ENCODE results near the gene FAM171A2.
"Not testable (repeated sequence)": the region's sequence is repeated elsewhere in the genome, so short reads cannot be mapped to it uniquely, and the experiment has no call there.

The FAM171A2 gene

DNA sequence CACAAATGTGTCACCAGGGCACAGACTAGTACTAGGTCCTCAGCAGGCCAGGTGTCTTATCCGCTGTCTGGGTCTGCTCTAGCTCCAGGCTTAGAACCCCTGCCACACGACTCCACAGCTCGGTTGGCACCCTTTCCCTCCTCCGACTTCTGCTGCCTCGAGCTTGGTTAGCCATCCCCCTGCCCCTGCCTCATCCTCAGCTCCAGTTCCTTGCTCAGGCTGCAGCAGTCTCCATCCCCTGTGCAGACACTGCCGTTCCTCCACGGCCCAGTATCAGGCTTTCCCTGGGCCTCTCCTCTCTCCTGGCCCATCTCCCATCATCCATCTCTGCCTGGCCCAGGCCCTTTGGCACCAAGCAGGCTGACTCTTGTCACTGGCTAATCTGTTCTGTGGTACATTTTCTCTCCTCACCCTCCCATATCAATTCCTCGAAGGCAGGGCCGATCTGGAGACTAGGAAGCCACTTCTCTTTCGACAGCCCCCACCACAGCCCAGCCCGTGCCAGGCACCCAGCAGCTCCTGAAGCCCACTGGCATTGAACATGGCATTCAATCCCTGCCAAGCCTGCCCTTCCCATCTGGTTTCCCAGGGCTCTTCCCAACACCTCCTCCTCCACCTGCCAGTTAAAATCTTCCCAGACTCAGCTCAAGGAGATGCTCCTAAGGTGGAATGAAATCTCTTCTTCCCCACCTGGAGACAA, 20.0 kb downstream of the FAM171A2 start:
- DNase-seq, result no peak

DNA sequence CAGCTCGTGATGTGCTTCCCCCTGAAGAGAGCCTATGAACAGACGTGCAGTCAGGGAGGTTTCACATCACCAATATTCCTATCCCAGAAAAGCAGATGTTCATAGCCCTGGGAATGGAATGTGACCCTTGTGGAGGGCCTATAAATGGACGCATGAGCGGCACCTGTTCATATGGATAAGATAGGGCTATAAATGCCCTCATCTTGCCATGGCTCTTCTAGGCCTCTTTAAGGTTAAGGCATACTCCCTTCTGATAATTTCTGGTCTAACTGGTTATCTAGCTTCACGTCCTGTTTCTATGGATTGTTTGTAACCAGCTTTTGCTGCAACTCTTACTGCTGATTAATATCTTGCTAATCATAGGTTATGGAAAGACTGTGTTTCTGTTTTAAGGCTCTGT, 23.1 kb downstream of the FAM171A2 start:
- not testable (repeated sequence) for DNase-seq

DNA sequence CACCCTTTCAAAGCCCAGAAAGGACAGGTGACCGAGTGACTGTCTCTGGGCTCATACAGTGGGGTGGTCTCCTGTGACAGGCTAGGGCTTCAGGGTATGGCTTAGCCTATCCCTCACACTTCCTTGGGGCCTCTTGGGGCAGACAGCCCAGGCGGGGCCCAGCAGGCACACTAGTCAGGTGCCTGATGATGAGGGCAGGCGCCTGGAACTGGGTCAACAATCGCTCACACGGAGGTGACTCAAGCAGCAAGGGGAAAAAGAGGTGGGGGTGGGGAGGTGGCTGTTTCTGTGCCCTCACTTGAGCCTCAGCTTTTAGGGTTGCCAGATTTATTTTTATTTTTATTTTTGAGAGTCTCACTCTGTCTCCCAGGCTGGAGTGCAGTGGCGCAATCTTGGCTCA, 25.0 kb downstream of the FAM171A2 start:
- DNase-seq, result no peak

DNA sequence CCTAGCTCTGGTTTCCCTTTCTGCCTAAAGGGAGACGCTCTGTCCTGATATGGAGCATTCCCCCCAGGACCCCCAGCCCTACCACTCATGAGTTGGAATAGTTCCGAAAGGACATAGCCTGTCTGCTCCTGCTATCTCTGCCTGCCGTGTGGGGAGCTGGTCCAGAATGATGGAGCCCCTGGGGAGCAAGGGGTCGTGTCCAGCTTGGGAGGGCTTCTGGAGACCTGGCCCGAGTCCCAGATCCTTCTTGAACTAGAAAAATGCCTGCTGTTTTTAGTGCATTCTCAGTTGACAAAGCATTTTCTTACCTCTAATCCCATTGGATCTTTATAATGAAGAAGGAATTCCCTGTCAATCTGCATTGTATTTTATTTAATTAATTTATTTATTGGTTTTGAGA, 27.7 kb downstream of the FAM171A2 start:
- DNase-seq, result no peak

DNA sequence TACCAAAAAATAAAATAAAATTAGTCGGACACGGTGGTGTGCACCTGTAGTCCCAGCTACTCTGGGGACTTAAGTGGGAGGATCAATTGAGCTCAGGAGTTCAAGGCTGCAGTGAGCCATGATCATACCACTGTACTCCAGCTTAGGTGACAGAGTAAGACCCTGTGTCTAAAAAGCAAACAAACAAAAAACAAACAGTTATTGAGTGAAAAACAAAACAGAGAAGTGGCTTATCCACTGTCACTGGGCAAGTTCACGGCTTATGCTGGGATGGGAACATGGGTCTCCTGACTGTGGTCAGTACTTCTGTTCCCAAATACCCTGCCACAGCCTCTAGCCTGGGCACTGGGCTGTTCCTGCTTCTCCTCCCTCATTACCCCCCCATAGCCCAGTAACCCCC, 28.1 kb downstream of the FAM171A2 start:
- no peak for DNase-seq

DNA sequence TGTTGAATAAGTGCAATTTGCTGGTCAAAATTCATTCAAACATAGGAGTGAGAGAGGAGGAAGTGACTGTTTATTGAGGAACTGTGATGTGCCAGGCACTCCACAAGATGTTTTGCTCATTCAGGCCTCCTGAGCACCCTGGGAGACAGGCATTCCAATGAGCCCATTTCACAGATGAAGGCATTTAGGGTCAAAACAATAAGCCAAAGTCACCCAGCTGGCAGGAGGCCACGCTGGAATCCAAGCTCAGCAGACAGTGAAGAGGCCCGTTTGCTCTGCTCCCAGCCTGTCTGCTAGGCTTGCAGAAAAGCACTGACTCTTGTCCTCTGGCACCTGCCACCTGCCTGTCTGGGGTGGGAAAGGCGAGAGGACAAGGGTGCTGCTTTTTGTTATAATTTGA, 28.9 kb downstream of the FAM171A2 start:
- DNase-seq, result no peak

DNA sequence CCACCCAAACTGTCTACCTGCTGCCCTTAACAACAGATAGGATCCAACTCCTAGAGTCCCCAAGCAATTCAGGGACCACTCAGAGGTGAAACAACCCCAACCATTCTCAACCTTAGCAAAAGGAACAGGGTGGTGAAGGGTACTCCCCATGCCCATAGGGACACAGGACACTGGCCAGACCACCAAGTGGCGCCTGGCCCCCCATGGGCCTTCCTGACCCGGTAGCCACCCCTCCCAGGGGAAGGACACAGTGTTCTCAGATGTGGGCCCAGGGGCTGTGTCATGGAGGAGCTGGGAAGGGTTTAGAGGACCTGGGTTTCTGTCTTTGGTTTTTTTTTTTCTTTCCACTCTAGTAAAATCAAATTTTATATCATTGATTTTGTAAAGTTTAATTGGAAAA, 29.3 kb downstream of the FAM171A2 start:
- no peak for DNase-seq

DNA sequence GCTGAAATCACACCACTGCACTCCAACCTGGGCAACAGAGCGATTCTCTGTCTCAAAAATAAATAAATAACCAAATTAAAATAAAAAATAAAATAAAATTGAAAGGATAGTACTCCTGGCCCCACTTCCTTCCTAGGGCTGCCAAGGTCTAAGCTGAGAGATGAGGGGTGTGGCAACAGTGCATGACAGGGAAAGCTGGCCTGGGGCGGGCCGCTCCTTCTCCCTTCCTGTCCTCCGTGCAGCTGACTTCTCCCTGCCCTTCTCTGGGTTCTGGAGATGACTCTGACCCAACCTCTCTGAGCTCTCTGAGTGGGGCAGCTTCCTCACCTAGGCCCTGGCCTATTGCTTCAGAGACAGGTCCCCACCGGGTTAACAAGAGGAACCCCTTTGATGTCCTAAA, 30.3 kb downstream of the FAM171A2 start:
- no peak for DNase-seq

DNA sequence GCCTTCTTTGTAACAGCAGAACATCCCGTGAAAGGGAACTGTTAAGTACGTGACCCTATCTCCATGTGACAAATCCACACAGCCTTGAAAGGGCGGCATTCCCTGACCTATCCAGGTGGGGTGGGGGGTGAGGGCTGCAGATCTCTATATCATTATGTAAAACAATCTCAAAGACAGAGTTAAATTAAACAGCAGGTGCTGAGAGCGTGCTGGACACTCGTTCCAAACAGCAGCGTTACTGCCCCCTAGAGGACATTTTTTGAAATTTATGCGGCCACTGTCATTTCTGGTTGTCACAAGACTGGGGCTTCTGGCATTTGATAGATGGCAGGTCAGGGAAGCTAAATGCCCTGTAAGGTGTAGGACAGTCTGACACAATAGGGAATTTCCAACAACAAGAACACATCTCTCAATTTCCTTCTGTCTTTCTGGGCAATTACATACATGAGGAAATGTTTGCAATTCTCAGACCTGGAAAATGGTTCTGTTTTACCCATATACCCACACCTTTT, 32.3 kb downstream of the FAM171A2 start:
- peak; percentile 46 for DNase-seq

DNA sequence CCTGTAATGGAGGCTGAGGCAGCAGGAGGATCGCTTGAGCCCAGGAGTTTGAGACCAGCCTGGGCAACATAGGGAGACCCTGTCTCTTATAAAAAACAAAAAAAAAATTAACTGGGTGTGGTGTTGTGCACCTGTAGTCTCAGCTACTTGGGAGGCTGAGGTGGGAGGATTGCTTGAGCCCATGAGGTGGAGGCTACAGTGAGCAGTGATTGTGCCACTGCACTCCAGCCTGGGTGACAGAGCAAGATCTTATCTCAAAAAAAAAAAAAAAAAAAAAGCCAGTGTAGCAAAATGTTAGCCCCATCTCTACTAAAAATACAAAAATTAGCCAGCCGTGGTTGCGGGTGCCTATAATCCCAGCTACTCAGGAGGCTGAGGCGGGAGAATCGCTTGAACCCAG, 33.4 kb downstream of the FAM171A2 start:
- DNase-seq, result not testable (repeated sequence)

DNA sequence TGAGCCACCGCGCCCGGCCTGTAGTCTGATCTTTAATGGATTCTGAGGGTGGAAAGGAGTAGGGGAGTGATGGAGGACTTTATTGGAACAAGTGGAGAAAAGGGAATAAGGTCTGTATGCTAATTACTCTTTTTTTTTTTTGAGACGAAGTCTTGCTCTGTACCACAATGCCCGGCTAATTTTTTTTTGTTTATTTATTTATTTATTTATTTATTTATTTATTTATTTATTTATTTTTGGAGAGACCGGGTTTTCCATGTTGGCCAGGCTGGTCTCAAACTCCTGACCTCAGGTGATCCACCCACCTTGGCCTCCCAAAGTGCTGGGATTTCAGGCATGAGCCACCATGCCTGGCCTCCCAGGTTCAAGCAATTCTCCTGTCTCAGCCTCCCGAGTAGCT, 34.1 kb downstream of the FAM171A2 start:
- DNase-seq, result not testable (repeated sequence)

DNA sequence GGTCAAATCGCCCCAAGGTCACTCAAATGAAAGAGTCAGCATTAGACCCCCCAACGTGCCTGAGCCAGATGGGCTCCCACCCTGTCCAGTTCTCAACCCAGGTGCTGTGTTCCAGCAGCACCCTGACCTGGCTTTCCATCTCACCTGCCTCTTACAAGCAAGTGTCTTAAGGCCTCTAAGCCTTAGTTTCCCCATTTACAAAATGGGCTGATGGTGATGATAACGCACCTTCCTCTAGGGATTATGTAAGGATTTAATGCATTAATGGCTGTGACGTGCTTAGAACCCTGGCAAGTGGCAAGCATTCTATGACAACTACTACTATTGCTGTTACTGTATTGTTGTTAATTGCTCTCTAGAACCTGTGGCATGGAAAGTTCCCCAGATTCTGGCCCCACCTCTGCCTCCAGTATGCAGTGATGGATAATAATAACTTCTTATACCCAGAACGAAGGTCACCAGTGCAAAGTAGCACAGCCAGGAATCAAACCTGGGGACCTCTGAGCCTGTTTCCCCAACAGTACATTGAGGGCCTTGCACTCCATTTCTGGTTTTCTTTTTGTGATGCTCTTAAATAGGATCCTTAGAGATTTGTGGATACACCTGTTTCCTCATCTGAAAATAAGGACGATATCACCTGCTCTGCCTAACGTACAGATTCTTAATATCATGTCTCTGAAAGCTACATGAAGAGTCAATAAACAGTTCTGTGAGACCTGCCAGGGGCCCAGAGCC, 35.8 kb downstream of the FAM171A2 start:
- no peak for DNase-seq

DNA sequence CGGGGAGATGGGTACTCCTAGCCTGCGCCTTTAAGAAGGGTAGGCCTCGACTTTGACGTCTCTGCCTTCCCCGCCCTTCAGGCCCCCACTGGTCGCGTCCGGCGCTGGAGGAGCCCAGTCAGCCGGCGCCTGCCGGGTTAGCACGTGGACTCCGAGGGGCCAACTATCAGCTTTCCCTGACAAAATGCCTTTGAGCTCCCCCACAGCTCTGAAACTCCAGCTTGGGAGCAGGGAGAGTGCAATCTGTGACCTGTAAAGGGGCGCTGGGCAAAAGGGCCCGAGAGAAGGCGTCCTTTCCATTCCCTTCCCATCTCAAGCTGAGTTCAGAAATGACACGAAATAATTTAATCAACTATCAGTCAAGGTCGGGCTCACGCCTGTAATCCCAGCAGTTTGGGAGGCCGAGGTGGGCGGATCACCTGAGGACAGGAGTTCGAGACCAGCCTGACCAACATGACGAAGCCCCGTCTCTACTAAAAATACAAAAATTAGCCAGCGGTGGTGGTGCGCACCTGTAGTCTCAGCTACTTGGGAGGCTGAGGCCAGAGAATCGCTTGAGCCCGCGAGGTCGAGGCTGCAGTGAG, 36.7 kb downstream of the FAM171A2 start:
- peak; percentile 60 for DNase-seq

DNA sequence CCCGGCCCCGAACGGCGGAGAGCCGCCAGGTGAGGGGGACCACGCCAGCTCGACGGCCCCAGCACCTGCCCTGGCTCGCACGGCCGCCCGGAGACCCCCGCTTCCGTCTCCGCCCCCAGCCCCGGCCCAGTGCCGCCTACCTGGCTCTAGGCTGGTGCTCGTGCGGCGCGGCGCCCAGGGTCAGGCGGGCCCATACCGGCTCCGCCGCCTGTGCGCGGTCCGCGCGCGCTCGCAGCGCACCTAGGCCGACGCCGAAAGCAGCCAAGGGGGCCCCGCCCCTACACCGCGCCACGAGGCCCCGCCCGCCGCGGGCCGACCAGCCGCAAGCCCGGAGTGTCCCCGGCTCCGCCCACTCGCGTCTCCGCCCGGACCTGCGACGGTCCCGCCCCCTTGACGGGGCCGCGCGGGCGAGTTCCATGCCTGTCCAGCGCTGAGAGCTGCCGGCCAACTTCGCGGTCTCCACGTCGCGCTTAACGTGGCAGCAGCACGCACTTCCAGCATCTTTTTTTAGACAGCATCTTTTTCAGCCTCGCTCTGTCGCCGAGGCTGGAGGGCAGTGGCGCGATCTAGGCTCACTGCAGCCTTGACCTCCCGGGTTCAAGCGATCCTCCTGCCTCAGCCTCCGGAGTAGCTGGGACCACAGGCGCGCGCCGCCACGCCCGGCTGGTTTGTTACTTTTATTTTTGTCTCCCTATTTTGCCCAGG, 38.9 kb downstream of the FAM171A2 start, which contains the start of gene SLC25A39:
SLC25A39 (minus strand) TSS at position 253 of the 705 bp plus-strand sequence. CDS start 1,261 bp downstream, outside the sequence.
- peak; percentile 81 for DNase-seq

DNA sequence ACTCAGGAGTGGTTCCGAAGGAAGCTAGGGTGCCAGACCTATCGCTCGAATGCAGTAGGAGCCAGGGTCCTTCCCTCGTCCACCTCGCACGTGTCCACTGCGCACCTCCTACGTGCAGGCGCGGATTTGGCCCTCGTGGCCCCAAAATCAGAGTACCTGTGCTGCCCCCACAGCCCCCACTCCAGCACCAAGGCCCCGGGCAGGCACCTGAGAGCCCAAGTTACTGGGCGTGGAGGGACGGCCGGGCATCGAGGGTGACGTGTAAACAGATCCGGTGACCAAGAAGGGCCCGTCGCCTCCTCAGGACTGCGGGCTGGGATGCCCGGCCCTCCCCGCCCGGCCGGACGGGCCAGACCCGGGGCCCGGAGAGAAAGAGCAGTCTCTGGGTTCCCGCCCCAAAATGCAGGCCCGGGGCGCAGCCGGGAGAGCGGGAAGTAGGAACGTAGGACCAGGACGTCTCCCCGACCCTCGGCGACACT, 39.5 kb downstream of the FAM171A2 start:
- no peak for DNase-seq

DNA sequence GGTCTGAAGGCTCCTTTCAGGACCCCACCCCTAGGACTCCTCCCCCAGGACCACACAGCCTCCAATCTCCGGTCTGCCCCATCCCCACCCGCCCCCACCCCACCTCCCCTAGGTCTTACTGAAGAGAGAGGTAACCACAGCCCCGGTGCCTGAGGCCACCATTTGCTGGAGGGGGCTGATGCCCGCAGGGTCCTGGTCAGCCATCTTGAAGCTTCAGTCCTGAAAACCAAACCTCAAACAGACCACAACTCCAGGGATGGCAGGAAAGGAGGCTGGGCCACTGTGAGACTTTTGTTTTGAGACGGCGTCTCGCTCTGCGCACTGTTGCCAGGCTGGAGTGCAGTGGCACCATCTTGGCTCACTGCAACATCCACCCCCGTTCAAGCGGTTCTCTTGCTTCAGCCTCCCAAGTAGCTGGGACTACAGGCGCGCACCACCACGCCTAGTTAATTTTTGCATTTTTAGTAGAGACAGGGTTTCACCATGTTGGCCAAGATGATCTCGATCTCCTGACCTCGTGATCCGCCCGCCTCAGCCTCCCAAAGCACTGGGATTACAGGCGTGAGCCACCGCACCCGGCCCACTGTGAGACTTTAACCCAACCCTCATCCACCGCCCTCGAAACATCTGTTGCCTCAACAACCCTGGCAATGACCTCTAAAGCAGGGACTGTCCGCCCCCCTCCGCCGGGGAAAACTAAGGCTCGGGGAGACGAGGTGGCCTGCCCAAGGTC, 40.1 kb downstream of the FAM171A2 start:
- no peak for DNase-seq

DNA sequence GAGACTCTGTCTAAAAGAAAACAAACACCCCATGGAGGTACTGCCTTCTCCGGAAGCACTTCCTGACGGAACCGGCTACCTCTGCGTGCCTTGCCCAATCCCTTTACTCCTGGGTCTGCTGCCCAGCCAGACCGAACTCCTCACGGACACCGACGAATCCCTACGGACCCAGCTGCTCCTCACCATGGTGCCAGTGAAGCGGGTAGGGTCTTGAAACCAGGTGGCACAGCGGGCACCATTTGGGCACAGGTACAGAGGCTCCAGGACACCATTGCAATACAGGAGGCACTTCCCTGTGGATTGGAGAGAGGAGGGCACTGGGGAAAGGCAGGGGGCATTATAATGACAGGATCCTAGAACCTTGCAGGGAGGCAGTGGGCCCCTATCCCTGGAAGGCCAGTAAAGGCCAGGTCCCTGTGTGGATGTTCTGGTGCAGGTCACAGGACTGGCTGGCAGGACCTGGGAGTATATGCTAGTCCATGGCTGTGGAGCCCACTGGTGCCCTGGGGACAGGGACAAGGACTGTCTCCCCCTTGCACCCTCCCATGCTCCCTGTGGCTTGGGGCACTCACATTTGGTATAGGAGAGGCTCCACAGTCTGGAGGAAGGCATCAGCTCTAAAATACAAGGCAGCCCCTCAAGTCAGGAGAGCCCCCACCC, 41.3 kb downstream of the FAM171A2 start:
- no peak for DNase-seq

DNA sequence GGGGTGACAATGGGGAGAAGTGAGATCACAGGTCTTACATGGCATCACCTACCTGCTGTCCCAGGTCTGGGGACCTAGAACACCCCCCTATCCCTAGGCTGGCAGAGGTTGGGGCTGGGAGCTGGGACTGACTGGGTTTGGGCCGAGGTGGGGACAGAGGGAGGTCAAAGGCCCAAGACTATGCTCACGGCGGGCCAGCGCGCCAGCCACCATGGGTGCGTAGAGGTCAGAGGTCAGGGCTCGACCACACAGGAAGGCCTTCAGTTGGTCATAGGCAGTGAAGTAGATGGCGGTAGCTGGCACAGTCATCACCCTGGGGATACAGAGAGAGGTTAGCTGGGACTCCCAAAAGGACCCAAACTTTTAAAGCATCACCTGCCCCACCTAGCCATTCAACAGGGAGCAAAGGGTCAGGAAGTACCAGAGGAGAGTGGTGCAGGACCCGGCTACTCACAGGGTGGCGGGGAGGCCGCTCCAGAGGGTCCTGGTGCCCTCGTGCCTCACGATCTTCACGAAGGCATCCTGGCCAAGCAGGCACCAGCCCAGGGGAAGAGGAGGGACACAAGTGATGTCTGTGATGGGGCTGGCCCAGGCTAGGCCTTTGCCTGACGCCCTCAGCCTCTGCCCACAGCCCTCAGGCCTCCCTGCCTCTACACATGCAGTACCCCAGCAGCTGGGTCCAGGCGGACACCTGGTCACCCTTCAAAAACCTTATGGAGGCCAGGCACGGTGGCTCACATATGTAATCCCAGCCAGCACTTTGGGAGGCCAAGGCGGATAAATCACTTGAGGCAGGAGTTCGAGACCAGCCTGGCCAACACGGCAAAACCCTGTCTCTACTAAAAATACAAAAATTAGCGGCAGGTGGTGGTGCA, 42.2 kb downstream of the FAM171A2 start:
- no peak for DNase-seq

DNA sequence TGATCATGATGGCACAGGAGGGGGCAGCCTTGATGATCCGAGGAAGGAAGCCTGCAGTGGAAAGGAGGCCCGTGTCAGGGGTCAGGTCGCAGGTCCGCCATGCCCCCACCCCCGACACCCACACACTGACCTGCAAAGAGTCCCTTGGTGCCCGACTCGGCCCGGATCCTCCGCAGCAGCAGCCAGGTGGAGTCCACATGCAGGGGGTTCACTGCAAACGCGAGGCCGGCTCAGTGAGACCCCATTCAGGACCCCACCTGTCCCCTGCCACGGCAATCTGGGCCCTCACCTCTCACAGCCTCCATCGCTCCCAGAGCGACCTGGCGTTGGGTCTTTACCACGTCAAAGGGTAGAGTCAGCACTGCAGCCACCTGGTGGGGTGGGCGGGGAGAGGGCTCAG, 43.6 kb downstream of the FAM171A2 start:
- no peak for DNase-seq

DNA sequence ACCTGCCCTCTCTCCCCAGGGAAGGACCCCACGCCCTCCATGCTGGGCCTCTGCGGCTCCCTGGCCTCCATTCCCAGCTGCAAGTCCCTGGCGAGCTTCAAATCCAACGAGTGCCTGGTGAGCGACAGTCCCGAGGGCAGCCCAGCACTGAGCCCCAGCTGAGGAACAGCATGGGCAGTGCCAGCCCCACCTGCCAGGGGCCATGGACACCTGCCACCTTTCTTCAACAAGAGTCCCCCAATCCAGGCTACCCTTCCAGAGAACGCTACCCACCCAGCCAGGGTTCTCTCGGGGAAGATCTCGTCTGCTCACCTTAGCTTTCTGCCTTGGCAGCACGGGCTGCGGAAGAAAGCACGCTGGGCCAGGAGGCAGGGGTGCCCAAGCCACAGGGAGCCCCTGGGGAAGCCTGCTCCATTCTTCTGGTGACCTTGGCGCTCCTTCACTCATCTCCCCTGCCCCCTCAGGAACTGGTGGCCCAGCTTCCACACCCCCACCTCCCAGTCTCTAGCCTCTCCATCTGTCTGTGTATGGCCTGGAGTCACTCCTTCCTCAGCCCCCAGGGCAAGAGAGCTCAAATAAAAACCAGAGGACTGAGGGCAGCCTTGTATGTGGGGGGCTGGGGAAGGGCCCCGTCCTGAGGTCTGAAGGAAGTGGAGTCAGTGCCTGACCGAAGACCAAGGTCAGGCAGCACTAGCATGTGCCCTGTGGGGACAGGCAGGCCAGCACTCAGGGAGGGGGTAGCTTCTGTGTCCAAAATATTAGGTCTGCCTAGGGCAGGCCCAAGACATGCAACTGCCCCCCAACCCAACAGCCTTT, 45.4 kb downstream of the FAM171A2 start:
- no peak for DNase-seq
